HFFc6 (cell line): ENCODE measurements around the gene MTTP. TPM values are rescaled to one million over a fixed set of nuclear protein-coding genes. Genes with fewer than 3 reads are reported as not detected.

ENCODE experiments used
- DNase-seq: peaks from one replicate; pipeline ENCODE4 v3.0.0-alpha.2; 2018
- H3K27ac Mint-ChIP-seq: 2 replicates; pipeline ENCODE4 v1.8.0; 2020; ENCODE audit warnings: mild to moderate bottlenecking, mixed read lengths
- H3K27me3 Mint-ChIP-seq: 2 replicates; pipeline ENCODE4 v1.8.0; 2021; ENCODE audit warnings: mild to moderate bottlenecking, moderate library complexity, mixed read lengths; ENCODE audit not compliant: insufficient read depth
- H3K36me3 Mint-ChIP-seq: 2 replicates; pipeline ENCODE4 v1.8.0; 2021; ENCODE audit warnings: low read depth, mixed read lengths
- H3K4me1 Mint-ChIP-seq: 2 replicates; pipeline ENCODE4 v1.8.0; 2020; ENCODE audit warnings: low read depth, mixed read lengths
- H3K4me3 Mint-ChIP-seq: 2 replicates; pipeline ENCODE4 v1.8.0; 2020; ENCODE audit warnings: mild to moderate bottlenecking, moderate library complexity, mixed read lengths
- H3K9me3 Mint-ChIP-seq: 2 replicates; pipeline ENCODE4 v1.8.0; 2020; ENCODE audit warnings: mild to moderate bottlenecking, mixed read lengths
- CTCF ChIP-seq: fragments of 200-600 bp; sonication (generic); IDR thresholded peaks from 2 replicates; pipeline ENCODE4 v1.5.0; 2021; ENCODE audit warnings: antibody characterized with exemption, mild to moderate bottlenecking
- total RNA-seq, 6 experiments: library from RNA; stranded (reverse); fragmentation: NEBNext Ultra II Directional; extraction: Animal tissue kit (Norgen Biotek cat#: 25700); gene quantifications; 2 replicates in 1 of 6; 3 replicates in 5 of 6; pipeline ENCODE4 v1.2.3, GENCODE V29; 2021

Gene MTTP
- total RNA-seq, 6 experiments from 2014 or later, result not detected

DNA sequence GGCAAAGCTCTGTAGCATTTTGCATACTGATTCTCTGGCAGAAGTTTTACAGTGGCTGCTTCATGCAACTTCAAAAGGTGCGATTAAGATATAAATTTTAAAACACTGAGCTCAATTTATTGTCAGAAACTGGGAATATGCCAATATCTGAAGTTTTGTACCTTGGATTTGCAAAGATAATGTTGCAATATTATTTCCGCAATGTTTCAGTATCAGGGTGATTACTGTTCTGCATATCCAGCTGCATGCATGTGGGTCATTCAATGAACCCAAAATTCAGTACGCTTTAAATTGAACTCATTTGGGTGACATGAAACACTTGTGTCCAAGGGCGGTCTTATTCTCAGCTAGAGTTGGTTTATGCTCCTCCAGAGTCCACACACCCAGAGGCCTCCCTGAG lies 37.0 kb upstream of the MTTP start:
- Mint-ChIP-seq H3K9me3 (no peaks in the 10 kb centered on the region), H3K27ac (no peak overlapping the region), H3K27me3 (peaks cover 3% of the 10 kb centered on the region), H3K4me1 (no peaks in the 10 kb centered on the region), H3K4me3 (no peak overlapping the region), H3K36me3 (no peaks in the 10 kb centered on the region)
- no peak for TF ChIP-seq CTCF
- no peak for DNase-seq

GRCh38 chr4:99540277-99540939 lies 34.2 kb upstream of the MTTP start:
- H3K36me3 Mint-ChIP-seq, result no peaks in the 10 kb centered on the region
- no peak for TF ChIP-seq CTCF
- DNase-seq, result no peak
- H3K4me1 Mint-ChIP-seq, result no peaks in the 10 kb centered on the region
- H3K27ac Mint-ChIP-seq, result no peak overlapping the region
- H3K4me3 Mint-ChIP-seq, result no peak overlapping the region
- H3K27me3 Mint-ChIP-seq, result no peaks in the 10 kb centered on the region
- H3K9me3 Mint-ChIP-seq, result no peaks in the 10 kb centered on the region

DNA sequence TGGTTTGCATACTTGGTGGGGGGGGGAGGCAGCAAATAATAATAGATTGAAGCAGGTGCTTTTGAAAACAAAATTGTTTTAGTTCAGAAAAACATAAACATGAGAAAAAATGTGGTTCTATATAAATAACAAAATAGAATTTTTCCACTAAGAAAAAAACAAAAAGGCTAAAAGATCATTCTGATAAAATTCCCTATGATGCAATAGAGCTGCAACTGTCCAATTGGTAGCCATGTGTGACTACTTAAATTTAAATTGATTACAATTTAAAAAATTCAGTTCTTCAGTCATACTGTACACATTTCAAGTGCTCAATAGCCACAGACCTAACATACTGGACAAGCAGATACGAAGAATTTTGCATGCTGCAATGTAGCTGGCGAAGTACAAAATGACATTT lies 21.8 kb upstream of the MTTP start:
- no peaks in the 10 kb centered on the region for H3K9me3 Mint-ChIP-seq
- TF ChIP-seq CTCF, result no peak
- no peak for DNase-seq
- H3K4me3 Mint-ChIP-seq, result no peak overlapping the region
- no peaks in the 10 kb centered on the region for H3K4me1 Mint-ChIP-seq
- no peaks in the 10 kb centered on the region; the same call in 1 of the 2 replicates for H3K27me3 Mint-ChIP-seq
- H3K36me3 Mint-ChIP-seq, result no peaks in the 10 kb centered on the region
- H3K27ac Mint-ChIP-seq, result no peak overlapping the region

GRCh38 chr4:99563310-99564186 lies 11.1 kb upstream of the MTTP start, which contains the start of gene TRMT10A:
Gene TRMT10A, minus strand, starts transcription at chr4:99564039. Its CDS starts 4,701 bp downstream, at chr4:99559338.
- Mint-ChIP-seq H3K27ac (peak within 1 kb of the TSS; percentile 100), H3K27me3 (peaks cover 2% of the 10 kb centered on the region), H3K36me3 (no peaks in the 10 kb centered on the region), H3K4me3 (peak within 1 kb of the TSS; percentile 99), H3K9me3 (no peaks in the 10 kb centered on the region), H3K4me1 (peaks cover 15% of the 10 kb centered on the region)
- TF ChIP-seq CTCF, result peak; percentile 59
- peak; percentile 97 for DNase-seq

GRCh38 chr4:99564921-99565320 lies 9.7 kb upstream of the MTTP start:
- no peak for TF ChIP-seq CTCF
- no peak for DNase-seq
- Mint-ChIP-seq H3K4me1 (peaks cover 15% of the 10 kb centered on the region), H3K36me3 (no peaks in the 10 kb centered on the region), H3K9me3 (no peaks in the 10 kb centered on the region), H3K27me3 (peaks cover 2% of the 10 kb centered on the region), H3K27ac (no peak overlapping the region), H3K4me3 (peak overlapping the region; percentile 99; the same call in 1 of the 2 replicates)
